OCI-LY1 (cell line): ENCODE data around the gene SRBD1.

Experiments
- H2AFZ ChIP-seq: fragments of 200-600 bp; sonication (generic), shearing (Covaris generic); 2 replicates; pipeline ENCODE4 v1.6.0; 2014; ENCODE audit warnings: antibody characterized with exemption, mild to moderate bottlenecking, low read length
- H3F3A ChIP-seq: fragments of 200-600 bp; sonication (generic), shearing (Covaris generic); 2 replicates; pipeline ENCODE4 v1.6.0; 2014; ENCODE audit warnings: mild to moderate bottlenecking, antibody characterized with exemption, low read length, moderate library complexity; ENCODE audit not compliant: insufficient read depth
- H3K27ac ChIP-seq: fragments of 200-600 bp; sonication (generic); 2 replicates; pipeline ENCODE4 v1.5.1; 2014; ENCODE audit warnings: low read length, mixed run types, mild to moderate bottlenecking, low read depth; ENCODE audit not compliant: poor library complexity, severe bottlenecking
- H3K27me3 ChIP-seq: fragments of 200-600 bp; sonication (generic); 2 replicates; pipeline ENCODE4 v1.6.0; 2014; ENCODE audit warnings: antibody characterized with exemption, mild to moderate bottlenecking, low read length, moderate library complexity; ENCODE audit not compliant: insufficient read depth
- H3K36me3 ChIP-seq: fragments of 200-600 bp; sonication (generic); 2 replicates; pipeline ENCODE4 v1.6.1; 2014; ENCODE audit warnings: mild to moderate bottlenecking, antibody characterized with exemption, low read length, moderate library complexity, mixed read lengths; ENCODE audit not compliant: insufficient read depth
- H3K4me1 ChIP-seq: fragments of 200-600 bp; sonication (generic); 2 replicates; pipeline ENCODE4 v1.5.1; 2014; ENCODE audit warnings: mild to moderate bottlenecking, low read length, moderate library complexity; ENCODE audit not compliant: insufficient read depth, severe bottlenecking
- H3K4me2 ChIP-seq: fragments of 200-600 bp; sonication (generic), shearing (Covaris generic); 2 replicates; pipeline ENCODE4 v1.6.1; 2014; ENCODE audit warnings: low read length
- H3K4me3 ChIP-seq: fragments of 200-600 bp; sonication (generic); 2 replicates; pipeline ENCODE4 v1.5.1; 2014; ENCODE audit warnings: low read length, low read depth, mild to moderate bottlenecking, mixed read lengths; ENCODE audit not compliant: poor library complexity, severe bottlenecking
- H3K79me2 ChIP-seq: fragments of 200-600 bp; shearing (Covaris generic); 2 replicates; pipeline ENCODE4 v1.6.1; 2016; ENCODE audit warnings: mixed run types, low read length, mixed read lengths; ENCODE audit not compliant: insufficient read depth
- H3K9ac ChIP-seq: fragments of 200-600 bp; sonication (generic), shearing (Covaris generic); 2 replicates; pipeline ENCODE4 v1.6.1; 2014; ENCODE audit warnings: mild to moderate bottlenecking, low read length, mixed read lengths
- H3K9me2 ChIP-seq: fragments of 200-600 bp; sonication (generic), shearing (Covaris generic); 2 replicates; pipeline ENCODE4 v1.6.1; 2014; ENCODE audit warnings: low read depth, mild to moderate bottlenecking, low read length, mixed read lengths
- H3K9me3 ChIP-seq: fragments of 200-600 bp; shearing (Covaris generic); 2 replicates; pipeline ENCODE4 v1.6.1; 2014; ENCODE audit warnings: low read length, mixed read lengths
- H4K20me1 ChIP-seq: fragments of 200-600 bp; sonication (generic), shearing (Covaris generic); 2 replicates; pipeline ENCODE4 v1.6.0; 2016; ENCODE audit warnings: mild to moderate bottlenecking, low read length; ENCODE audit not compliant: insufficient read depth
- EZH2 ChIP-seq: fragments of 200-600 bp; sonication (generic), shearing (Covaris generic); IDR thresholded peaks from 2 replicates; pipeline ENCODE4 v1.8.0; 2017; ENCODE audit warnings: borderline replicate concordance, mixed run types, mild to moderate bottlenecking, antibody characterized with exemption, low read length, moderate library complexity, mixed read lengths
- TF ChIP-seq, protein P1 (sequence below): fragments of 200-600 bp; sonication (generic), shearing (Covaris generic); IDR thresholded peaks from 2 replicates; pipeline ENCODE4 v1.5.1; 2017; ENCODE audit warnings: mild to moderate bottlenecking, antibody characterized with exemption, low read length, moderate library complexity, mixed read lengths

SRBD1 gene

DNA sequence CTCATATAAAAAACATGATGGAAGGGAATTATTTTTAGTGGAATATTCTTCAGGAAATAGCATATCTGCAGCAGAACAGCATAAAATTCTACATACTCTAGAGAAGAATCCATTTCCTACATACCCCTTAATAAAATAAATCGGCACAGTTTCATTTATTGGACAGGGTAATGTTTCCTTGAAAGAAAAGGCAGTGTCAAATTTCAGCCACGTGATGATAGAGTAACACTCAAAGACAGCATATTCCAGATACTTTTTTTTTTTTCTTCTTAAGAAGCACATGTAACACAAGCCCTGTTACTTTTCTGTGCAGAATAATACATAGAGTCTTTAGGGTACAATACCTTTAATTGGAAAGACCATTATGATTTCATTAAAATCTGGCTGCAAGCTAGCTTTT lies 204.4 kb downstream of the SRBD1 start:
- H3K4me3 ChIP-seq: no peak overlapping the region
- no peaks in the 10 kb centered on the region for H4K20me1 ChIP-seq
- no peaks in the 10 kb centered on the region for H3K27me3 ChIP-seq
- no peaks in the 10 kb centered on the region for H3K9me3 ChIP-seq
- H3K4me2 ChIP-seq: no peak overlapping the region
- H3F3A ChIP-seq: no peaks in the 10 kb centered on the region
- H3K9ac ChIP-seq: no peak overlapping the region
- H3K36me3 ChIP-seq: 0 out of 2 replicates have a peak, but pooled peaks cover 10% of the 10 kb centered on the region
- no peak overlapping the region for H2AFZ ChIP-seq
- TF ChIP-seq, protein P1, sequence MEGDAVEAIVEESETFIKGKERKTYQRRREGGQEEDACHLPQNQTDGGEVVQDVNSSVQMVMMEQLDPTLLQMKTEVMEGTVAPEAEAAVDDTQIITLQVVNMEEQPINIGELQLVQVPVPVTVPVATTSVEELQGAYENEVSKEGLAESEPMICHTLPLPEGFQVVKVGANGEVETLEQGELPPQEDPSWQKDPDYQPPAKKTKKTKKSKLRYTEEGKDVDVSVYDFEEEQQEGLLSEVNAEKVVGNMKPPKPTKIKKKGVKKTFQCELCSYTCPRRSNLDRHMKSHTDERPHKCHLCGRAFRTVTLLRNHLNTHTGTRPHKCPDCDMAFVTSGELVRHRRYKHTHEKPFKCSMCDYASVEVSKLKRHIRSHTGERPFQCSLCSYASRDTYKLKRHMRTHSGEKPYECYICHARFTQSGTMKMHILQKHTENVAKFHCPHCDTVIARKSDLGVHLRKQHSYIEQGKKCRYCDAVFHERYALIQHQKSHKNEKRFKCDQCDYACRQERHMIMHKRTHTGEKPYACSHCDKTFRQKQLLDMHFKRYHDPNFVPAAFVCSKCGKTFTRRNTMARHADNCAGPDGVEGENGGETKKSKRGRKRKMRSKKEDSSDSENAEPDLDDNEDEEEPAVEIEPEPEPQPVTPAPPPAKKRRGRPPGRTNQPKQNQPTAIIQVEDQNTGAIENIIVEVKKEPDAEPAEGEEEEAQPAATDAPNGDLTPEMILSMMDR: no peak
- no peak for TF ChIP-seq EZH2
- H3K4me1 ChIP-seq: peaks cover 5% of the 10 kb centered on the region
- no peak overlapping the region for H3K27ac ChIP-seq
- H3K79me2 ChIP-seq: no peaks in the 10 kb centered on the region
- no peaks in the 10 kb centered on the region for H3K9me2 ChIP-seq

DNA sequence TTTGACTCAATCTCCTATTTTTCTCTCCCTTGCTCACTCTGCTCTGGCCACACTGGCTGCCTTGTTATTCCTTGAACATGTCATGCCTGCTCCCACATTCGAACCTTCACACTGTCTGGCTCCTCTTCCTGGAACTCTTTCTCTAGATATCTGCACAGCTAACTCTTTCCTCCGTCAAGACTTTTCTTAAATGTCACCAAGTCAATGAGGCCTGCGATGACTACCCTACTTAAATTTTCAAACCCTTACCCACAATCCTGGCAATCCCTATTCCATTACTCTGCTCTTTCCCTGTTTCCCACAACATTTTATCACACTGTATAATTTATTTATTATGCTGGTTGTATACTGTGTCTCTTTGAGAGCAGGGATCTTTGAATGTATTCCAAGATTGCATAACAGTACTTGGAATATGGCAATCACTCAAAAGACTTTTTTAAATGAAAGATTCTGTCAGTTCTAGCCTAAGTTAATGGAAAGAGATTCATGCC lies 206.2 kb downstream of the SRBD1 start:
- H3K9me3 ChIP-seq: no peaks in the 10 kb centered on the region
- H3K9ac ChIP-seq: no peak overlapping the region
- H3F3A ChIP-seq: no peaks in the 10 kb centered on the region
- H3K4me2 ChIP-seq: no peak overlapping the region
- no peak overlapping the region for H2AFZ ChIP-seq
- H3K27ac ChIP-seq: no peak overlapping the region
- H3K4me3 ChIP-seq: no peak overlapping the region
- no peaks in the 10 kb centered on the region for H3K27me3 ChIP-seq
- H3K79me2 ChIP-seq: no peaks in the 10 kb centered on the region
- TF ChIP-seq, protein P1: no peak
- no peak for TF ChIP-seq EZH2
- no peaks in the 10 kb centered on the region for H3K36me3 ChIP-seq
- H4K20me1 ChIP-seq: no peaks in the 10 kb centered on the region
- no peaks in the 10 kb centered on the region for H3K4me1 ChIP-seq
- H3K9me2 ChIP-seq: no peaks in the 10 kb centered on the region

DNA sequence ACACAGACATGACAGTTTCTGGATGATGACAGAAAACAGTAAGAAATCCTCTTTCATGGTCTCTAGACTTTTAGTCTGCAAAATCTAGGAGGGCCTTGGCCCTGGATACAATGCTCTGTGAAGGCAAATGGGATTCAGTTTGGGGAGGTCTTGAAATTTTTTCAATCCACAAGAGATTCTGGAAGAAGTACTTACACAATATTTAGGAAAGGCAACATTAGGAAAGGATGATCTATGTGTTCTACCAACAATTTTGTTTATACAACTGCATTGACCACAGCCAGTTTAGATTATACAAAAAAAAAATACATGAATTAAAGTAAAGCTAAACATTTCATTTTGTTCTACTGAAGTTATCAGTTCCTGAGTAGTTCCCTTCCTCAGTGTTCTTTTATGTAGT lies 208.0 kb downstream of the SRBD1 start:
- no peaks in the 10 kb centered on the region for H3K4me1 ChIP-seq
- H3K27me3 ChIP-seq: no peaks in the 10 kb centered on the region
- H3K9me3 ChIP-seq: no peaks in the 10 kb centered on the region
- H3K9ac ChIP-seq: no peak overlapping the region
- H3K79me2 ChIP-seq: no peaks in the 10 kb centered on the region
- H3K4me3 ChIP-seq: no peak overlapping the region
- no peaks in the 10 kb centered on the region for H3K36me3 ChIP-seq
- TF ChIP-seq, protein P1: no peak
- no peak for TF ChIP-seq EZH2
- no peak overlapping the region for H2AFZ ChIP-seq
- no peaks in the 10 kb centered on the region for H3F3A ChIP-seq
- H3K4me2 ChIP-seq: no peak overlapping the region
- H3K9me2 ChIP-seq: no peaks in the 10 kb centered on the region
- H3K27ac ChIP-seq: no peak overlapping the region
- no peaks in the 10 kb centered on the region for H4K20me1 ChIP-seq
